K562 (cell line): ENCODE results near the gene FASTK. TPM values are rescaled to one million over a fixed set of nuclear protein-coding genes. Genes with fewer than 3 reads are reported as not detected.

Source experiments
- CSDE1 ChIP-seq, 2 experiments: fragments of 450-650 bp; IDR thresholded peaks; 2 replicates each; pipeline ENCODE4 v1.6.1; 2016; ENCODE audit warnings: mild to moderate bottlenecking in 1 of 2
- FOXM1 ChIP-seq, 2 experiments: fragments of 450-650 bp in 1 of 2; sonication (generic) in 1 of 2; formaldehyde crosslinking in 1 of 2; IDR thresholded peaks; 2 replicates each; pipeline versions ENCODE4 v1.6.1 to v1.9.0; 2017 to 2022; ENCODE audit warnings: low read depth in 2 of 2, mild to moderate bottlenecking in 2 of 2, missing genetic modification reagents in 1 of 2, moderate library complexity in 1 of 2
- MYNN ChIP-seq, 2 experiments: sonication (generic); formaldehyde crosslinking in 1 of 2; IDR thresholded peaks; 2 replicates each; pipeline versions ENCODE4 v1.5.0 to v1.6.1; 2016 to 2020; ENCODE audit warnings: antibody characterized with exemption in 1 of 2, missing genetic modification reagents in 1 of 2
- NFE2L1 ChIP-seq: fragments of 450-650 bp; IDR thresholded peaks from 2 replicates; pipeline ENCODE4 v1.6.1; 2016; ENCODE audit warnings: missing genetic modification characterization, low read depth, mild to moderate bottlenecking, missing compliant biosample characterization, moderate library complexity, borderline replicate concordance
- NR1H2 ChIP-seq: sonication (generic); formaldehyde crosslinking; IDR thresholded peaks from 2 replicates; pipeline ENCODE4 v1.4.0; 2020; ENCODE audit warnings: mild to moderate bottlenecking, missing genetic modification reagents
- OTX1 ChIP-seq: fragments of 450-650 bp; formaldehyde crosslinking; IDR thresholded peaks from 2 replicates; pipeline ENCODE4 v1.4.0; 2022; ENCODE audit warnings: mild to moderate bottlenecking
- PRPF4 ChIP-seq: fragments of 200-400 bp; formaldehyde crosslinking; IDR thresholded peaks from one replicate; pipeline ENCODE4 v1.6.1; 2017; ENCODE audit warnings: low read length, low read depth, mild to moderate bottlenecking; ENCODE audit not compliant: insufficient read depth, poor library complexity, severe bottlenecking
- SAP30 ChIP-seq: fragments of 200-600 bp; sonication (generic); IDR thresholded peaks from 2 replicates; pipeline ENCODE4 v1.6.1; 2012; ENCODE audit warnings: borderline replicate concordance, low read depth, mild to moderate bottlenecking, moderate library complexity, low read length, control low read depth, inconsistent platforms; ENCODE audit not compliant: insufficient read depth, poor library complexity, severe bottlenecking
- SPI1 ChIP-seq: IDR thresholded peaks from 2 replicates; pipeline ENCODE4 v1.6.1; 2011; ENCODE audit warnings: low read depth, low read length, control low read depth, borderline replicate concordance
- TAF1 ChIP-seq: IDR thresholded peaks from 2 replicates; pipeline ENCODE4 v1.6.1; 2011; ENCODE audit warnings: mild to moderate bottlenecking, low read length, moderate library complexity; ENCODE audit not compliant: insufficient read depth, control insufficient read depth, severe bottlenecking; ENCODE audit errors: extremely low read depth
- TEAD1 ChIP-seq, 2 experiments: fragments of 450-650 bp in 1 of 2; sonication (generic) in 1 of 2; formaldehyde crosslinking; IDR thresholded peaks; 2 replicates each; pipeline versions ENCODE4 v1.4.0 to v1.8.0; 2020 to 2022; ENCODE audit warnings: mild to moderate bottlenecking in 2 of 2, missing genetic modification reagents in 1 of 2
- ZNF146 ChIP-seq: IDR thresholded peaks from one replicate; pipeline ENCODE4 v1.6.1; 2018; ENCODE audit warnings: missing compliant biosample characterization; ENCODE audit not compliant: unreplicated experiment
- ZNF3 ChIP-seq: fragments of 250-450 bp; sonication (Bioruptor Pico); IDR thresholded peaks from 2 replicates; pipeline ENCODE4 v1.5.0; 2021; ENCODE audit warnings: mild to moderate bottlenecking, moderate library complexity
- ZNF589 ChIP-seq: fragments of 200-800 bp; sonication (Bioruptor generic); IDR thresholded peaks from 2 replicates; pipeline ENCODE4 v1.6.1; 2016; ENCODE audit warnings: low read depth, missing genetic modification characterization, missing compliant biosample characterization
- polyA plus RNA-seq, 8 experiments: library from polyadenylated mRNA; depleted of rRNA in 4 of 8; stranded (reverse) in 5 of 8; unstranded in 3 of 8; fragments of >200 nt; fragmentation: Nextera tagmentation in 2 of 8; fragmentation: Illumina TruSeq in 1 of 8; extraction: Ambion mirVana in 2 of 8; extraction: Trizol in 1 of 8; gene quantifications; 2 replicates each; pipeline versions ENCODE4 v1.2.1 to v1.2.3, GENCODE V29; 2011 to 2014; ENCODE audit warnings: inconsistent platforms in 1 of 8, missing spikeins in 1 of 8
- total RNA-seq, 7 experiments: library from RNA; depleted of rRNA in 6 of 7; stranded (reverse); fragments of >200 nt in 6 of 7; fragmentation: Illumina TruSeq in 2 of 7; extraction: Trizol in 2 of 7; gene quantifications; 2 replicates each; pipeline versions ENCODE4 v1.2.1 to v1.2.3, GENCODE V29; 2011 to 2021; ENCODE audit warnings: low replicate concordance in 1 of 7
- TF ChIP-seq, protein P1 (sequence below): fragments of 250-450 bp; sonication (Bioruptor Pico); IDR thresholded peaks from 2 replicates; pipeline ENCODE4 v1.5.0; 2022; ENCODE audit warnings: mild to moderate bottlenecking
- TF ChIP-seq, protein P2 (sequence below): IDR thresholded peaks from 3 replicates; pipeline ENCODE4 v1.6.1; 2011; ENCODE audit warnings: borderline replicate concordance, mild to moderate bottlenecking; ENCODE audit not compliant: insufficient read length, insufficient read depth
- TF ChIP-seq, protein P3 (sequence below): fragments of 450-650 bp; IDR thresholded peaks from 2 replicates; pipeline ENCODE4 v1.6.1; 2018; ENCODE audit warnings: mild to moderate bottlenecking, low read depth; ENCODE audit not compliant: partially characterized antibody
- TF ChIP-seq, protein P4 (sequence below): fragments of 450-650 bp; IDR thresholded peaks from 2 replicates; pipeline ENCODE4 v1.6.1; 2014; ENCODE audit warnings: low read depth, mild to moderate bottlenecking, moderate library complexity, borderline replicate concordance

Gene FASTK
- total and polyA plus RNA-seq, 9 of the 15 experiments (the other 6 are each of a cell fraction or from before 2014, with no cell fraction given): 0.51 to 150 (median 48.2) TPM

DNA sequence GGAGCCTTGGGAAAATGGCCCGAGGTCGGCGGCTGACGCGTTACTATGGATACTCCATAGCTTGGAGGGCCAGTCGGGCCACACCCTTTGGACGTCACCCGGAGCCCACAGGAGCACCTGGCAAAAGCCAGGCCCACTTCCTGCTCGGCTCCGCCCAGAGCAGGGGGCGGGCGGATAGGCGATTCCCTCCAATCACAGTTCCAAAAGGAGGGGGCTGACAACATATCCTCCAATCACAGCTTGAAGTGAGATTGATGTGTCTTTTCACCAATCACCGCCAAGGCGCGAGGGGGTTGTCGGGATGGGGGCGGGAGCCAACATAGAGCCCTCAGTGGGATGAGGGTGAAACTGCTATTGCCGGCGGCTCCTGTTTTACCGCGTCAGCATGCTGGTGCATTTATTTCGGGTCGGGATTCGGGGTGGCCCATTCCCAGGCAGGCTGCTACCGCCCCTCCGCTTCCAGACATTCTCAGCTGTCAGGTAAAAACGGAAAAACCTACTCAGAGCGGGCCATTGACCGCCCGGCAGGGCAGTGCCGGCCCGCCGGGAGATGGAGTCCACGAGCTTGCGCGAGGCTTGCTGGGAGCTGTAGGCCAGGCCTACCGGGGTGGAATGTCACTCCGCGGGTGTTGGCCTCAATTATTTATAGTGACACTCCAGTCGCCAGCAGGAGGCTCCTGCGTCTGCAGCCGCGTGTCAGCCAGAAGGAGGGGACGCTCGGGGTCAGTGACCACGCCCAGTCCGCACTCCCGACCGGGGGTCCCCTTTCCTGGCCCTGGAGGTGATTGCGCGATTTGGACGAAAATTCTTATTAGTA is 52.3 kb downstream of the FASTK start, which contains the start of gene ABCB8 (continued):
- TF ChIP-seq, protein P1, sequence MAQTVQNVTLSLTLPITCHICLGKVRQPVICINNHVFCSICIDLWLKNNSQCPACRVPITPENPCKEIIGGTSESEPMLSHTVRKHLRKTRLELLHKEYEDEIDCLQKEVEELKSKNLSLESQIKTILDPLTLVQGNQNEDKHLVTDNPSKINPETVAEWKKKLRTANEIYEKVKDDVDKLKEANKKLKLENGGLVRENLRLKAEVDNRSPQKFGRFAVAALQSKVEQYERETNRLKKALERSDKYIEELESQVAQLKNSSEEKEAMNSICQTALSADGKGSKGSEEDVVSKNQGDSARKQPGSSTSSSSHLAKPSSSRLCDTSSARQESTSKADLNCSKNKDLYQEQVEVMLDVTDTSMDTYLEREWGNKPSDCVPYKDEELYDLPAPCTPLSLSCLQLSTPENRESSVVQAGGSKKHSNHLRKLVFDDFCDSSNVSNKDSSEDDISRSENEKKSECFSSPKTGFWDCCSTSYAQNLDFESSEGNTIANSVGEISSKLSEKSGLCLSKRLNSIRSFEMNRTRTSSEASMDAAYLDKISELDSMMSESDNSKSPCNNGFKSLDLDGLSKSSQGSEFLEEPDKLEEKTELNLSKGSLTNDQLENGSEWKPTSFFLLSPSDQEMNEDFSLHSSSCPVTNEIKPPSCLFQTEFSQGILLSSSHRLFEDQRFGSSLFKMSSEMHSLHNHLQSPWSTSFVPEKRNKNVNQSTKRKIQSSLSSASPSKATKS: no peak
- peak; percentile 75; the same call in 1 of the 2 replicates for TF ChIP-seq SPI1
- TF ChIP-seq SAP30: peak; percentile 78
- TF ChIP-seq ZNF3 (CRISPR knock-in tag): no peak
- TF ChIP-seq, protein P2, sequence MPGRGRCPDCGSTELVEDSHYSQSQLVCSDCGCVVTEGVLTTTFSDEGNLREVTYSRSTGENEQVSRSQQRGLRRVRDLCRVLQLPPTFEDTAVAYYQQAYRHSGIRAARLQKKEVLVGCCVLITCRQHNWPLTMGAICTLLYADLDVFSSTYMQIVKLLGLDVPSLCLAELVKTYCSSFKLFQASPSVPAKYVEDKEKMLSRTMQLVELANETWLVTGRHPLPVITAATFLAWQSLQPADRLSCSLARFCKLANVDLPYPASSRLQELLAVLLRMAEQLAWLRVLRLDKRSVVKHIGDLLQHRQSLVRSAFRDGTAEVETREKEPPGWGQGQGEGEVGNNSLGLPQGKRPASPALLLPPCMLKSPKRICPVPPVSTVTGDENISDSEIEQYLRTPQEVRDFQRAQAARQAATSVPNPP: no peak
- no peak for TF ChIP-seq FOXM1 (IDR thresholded peaks at IDR 0.05; ENCODE audit: low read depth)
- no peak for TF ChIP-seq FOXM1 (CRISPR knock-in tag; IDR thresholded peaks at IDR 0.05; ENCODE audit: low read depth)
- TF ChIP-seq, protein P3, sequence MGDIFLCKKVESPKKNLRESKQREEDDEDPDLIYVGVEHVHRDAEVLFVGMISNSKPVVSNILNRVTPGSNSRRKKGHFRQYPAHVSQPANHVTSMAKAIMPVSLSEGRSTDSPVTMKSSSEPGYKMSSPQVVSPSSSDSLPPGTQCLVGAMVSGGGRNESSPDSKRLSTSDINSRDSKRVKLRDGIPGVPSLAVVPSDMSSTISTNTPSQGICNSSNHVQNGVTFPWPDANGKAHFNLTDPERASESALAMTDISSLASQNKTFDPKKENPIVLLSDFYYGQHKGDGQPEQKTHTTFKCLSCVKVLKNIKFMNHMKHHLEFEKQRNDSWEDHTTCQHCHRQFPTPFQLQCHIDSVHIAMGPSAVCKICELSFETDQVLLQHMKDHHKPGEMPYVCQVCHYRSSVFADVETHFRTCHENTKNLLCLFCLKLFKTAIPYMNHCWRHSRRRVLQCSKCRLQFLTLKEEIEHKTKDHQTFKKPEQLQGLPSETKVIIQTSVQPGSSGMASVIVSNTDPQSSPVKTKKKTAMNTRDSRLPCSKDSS: no peak
- no peak for TF ChIP-seq TAF1
- peak; percentile 94 to 99 for TF ChIP-seq TEAD1 (CRISPR knock-in tag; IDR thresholded peaks at IDR 0.05)
- TF ChIP-seq MYNN (IDR thresholded peaks at IDR 0.05): no peak; the same call in 1 of the 2 replicates
- no peak for TF ChIP-seq MYNN (CRISPR knock-in tag; IDR thresholded peaks at IDR 0.05)
- 0 out of 2 replicates have a peak, but pooled peaks have one; percentile 47 for TF ChIP-seq OTX1 (CRISPR knock-in tag)
- no peak for TF ChIP-seq ZNF146
- no peak; a peak in 1 of 4 replicates for TF ChIP-seq CSDE1 (IDR thresholded peaks at IDR 0.05)
- TF ChIP-seq PRPF4: no peak
- no peak for TF ChIP-seq NR1H2 (CRISPR knock-in tag)
- TF ChIP-seq NFE2L1: no peak
- TF ChIP-seq, protein P4, sequence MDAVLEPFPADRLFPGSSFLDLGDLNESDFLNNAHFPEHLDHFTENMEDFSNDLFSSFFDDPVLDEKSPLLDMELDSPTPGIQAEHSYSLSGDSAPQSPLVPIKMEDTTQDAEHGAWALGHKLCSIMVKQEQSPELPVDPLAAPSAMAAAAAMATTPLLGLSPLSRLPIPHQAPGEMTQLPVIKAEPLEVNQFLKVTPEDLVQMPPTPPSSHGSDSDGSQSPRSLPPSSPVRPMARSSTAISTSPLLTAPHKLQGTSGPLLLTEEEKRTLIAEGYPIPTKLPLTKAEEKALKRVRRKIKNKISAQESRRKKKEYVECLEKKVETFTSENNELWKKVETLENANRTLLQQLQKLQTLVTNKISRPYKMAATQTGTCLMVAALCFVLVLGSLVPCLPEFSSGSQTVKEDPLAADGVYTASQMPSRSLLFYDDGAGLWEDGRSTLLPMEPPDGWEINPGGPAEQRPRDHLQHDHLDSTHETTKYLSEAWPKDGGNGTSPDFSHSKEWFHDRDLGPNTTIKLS: peak; percentile 98
- peak; percentile 88; the same call in 1 of the 2 replicates for TF ChIP-seq ZNF589 (CRISPR knock-in tag)
